Measurements from ENCODE around the gene INO80C.
"Not testable (repeated sequence)": the region's sequence is repeated elsewhere in the genome, so short reads cannot be mapped to it uniquely, and the experiment has no call there.

Gene INO80C

GRCh38 chr18:35489281-35489680, 8.5 kb downstream of the INO80C start:
- DNase-seq (ENCODE audit: low spot score): not testable (repeated sequence)

- peak; percentile 39 for DNase-seq (ENCODE audit: low spot score)
These were observed 9.4 kb downstream of the INO80C start for GRCh38 chr18:35488396-35488795.

- not testable (repeated sequence) for DNase-seq (ENCODE audit: low spot score)
These were observed 10.2 kb downstream of the INO80C start for GRCh38 chr18:35487525-35487924.

- no peak for DNase-seq (ENCODE audit: low spot score)
These were observed 11.9 kb downstream of the INO80C start for GRCh38 chr18:35485852-35486251.

GRCh38 chr18:35484034-35484433, 13.7 kb downstream of the INO80C start:
- DNase-seq (ENCODE audit: low spot score): no peak

DNA sequence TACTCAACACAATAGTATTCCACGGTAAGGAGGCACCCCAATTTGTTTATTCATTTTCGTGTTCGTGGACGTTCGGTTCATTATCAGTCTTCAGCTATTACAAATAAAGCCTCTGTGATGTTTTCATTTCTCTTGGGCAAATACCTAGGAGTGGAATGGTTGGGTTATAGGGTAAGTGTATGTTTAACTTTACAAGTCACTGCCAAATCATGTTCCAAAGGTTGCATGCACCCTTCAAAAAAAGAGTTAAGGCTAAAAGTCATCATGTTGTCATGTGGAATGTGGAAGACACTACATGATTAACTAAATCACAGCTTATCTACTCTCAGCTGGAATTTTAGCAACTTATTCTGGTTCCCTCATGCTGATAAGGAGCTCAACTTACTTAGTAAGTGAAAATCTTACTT, 15.8 kb downstream of the INO80C start:
- DNase-seq (ENCODE audit: low spot score): no peak

DNA sequence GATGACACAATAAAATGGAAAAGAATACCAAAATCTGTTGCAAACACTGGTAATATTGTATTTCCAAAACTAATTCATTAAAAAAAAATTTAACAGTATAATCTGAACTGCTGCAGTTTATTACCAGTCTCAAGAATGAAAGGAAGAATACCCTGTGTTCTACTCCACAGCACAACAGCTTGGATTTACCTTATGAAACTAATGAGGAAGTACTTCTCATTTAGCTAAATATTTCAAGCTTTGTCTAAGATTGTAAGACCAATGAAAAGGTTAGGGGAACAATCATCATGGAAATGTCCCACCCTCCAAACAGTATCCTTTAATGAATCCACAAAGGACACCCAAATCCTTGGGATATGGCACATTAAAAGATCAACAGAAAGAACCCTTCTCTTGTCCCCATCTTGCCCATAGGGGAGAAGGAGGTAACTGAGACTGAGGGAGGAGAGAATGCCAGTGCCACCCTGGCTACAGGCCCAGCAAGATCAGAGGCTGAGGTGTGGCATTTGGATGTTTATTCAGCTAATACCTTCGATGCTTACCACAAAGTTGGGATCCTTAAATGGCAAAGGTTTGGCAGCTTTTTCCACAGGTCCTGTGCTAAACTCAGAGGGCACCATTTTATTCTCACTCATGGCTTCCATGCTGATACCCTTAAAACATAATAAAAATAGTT, 17.7 kb downstream of the INO80C start:
- no peak for DNase-seq (ENCODE audit: low spot score)

DNA sequence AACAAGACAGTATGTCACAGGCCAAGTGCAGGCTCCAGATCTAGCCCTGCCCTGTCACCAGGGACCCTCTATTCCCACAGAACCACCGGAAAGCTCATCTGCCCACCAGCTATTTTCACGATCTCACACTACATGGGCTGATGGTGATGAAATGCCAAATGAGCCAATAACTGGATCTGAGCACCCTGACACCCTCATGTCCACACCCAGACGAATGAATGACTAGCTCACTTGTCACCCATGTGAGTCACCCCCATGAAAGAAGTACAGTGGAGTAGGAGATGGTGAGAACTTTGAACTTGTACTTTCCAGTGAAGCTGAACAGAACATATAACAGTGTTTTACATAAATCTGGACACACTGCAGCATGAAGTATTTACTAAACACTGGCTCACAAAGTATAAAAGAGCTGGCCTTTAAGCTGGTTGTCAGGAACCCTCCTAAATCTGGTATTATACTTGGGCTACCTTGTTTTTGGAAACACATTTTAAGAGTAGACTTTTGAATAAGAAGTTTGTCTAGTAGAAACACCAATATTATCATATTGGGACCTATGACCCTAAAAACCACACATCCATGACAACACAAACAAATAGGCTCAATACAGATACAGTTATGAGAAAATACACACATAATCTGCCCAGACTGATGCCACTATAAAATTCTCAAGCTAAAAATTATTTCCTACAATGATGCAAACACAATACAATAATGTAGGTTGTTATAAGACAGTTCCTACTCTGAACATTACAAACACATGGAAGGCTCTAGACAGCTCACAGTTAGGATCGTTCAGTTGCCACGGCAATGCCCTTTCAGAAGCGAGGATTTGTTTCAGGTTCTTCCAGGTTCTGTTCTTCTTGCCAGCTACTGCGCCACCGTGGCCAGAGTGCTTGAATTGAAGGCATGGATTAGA, 19.0 kb downstream of the INO80C start:
- DNase-seq (ENCODE audit: low spot score): no peak

- DNase-seq (ENCODE audit: low spot score): no peak
These were observed 19.8 kb downstream of the INO80C start for GRCh38 chr18:35477974-35478373.

GRCh38 chr18:35477497-35477896, 20.3 kb downstream of the INO80C start:
- DNase-seq (ENCODE audit: low spot score): no peak

GRCh38 chr18:35474884-35475283, 22.9 kb downstream of the INO80C start:
- DNase-seq (ENCODE audit: low spot score): no peak

GRCh38 chr18:35473562-35473961, 24.2 kb downstream of the INO80C start:
- DNase-seq (ENCODE audit: low spot score): no peak

GRCh38 chr18:35470435-35470834, 27.3 kb downstream of the INO80C start:
- DNase-seq (ENCODE audit: low spot score): no peak

- no peak for DNase-seq (ENCODE audit: low spot score)
These were observed 28.0 kb downstream of the INO80C start for GRCh38 chr18:35469725-35470124.

DNA sequence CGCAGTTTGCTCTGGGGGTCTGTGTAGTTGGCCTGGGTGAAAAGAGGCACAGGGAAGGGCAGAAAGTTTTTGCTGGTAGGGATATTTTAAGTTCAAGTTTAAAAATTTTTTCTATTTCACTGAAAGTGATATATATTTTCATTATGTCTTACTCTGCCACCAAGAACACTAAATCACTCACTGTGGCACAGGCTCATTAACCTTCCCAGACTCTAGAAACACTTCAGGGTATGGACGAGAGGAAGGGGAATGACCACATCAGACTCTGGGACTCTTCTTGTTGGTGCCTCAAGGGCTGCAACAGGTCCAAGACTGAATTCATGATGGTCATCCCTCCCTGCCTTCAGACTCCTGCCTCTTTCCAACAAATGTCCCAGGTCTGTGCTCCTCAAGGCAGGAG, 29.0 kb downstream of the INO80C start:
- DNase-seq (ENCODE audit: low spot score): no peak

- no peak for DNase-seq (ENCODE audit: low spot score)
These were observed 30.1 kb downstream of the INO80C start for GRCh38 chr18:35467624-35468016.

- DNase-seq (ENCODE audit: low spot score): no peak
These were observed 30.7 kb downstream of the INO80C start for GRCh38 chr18:35466815-35467623.

GRCh38 chr18:35466334-35466733, 31.4 kb downstream of the INO80C start:
- DNase-seq (ENCODE audit: low spot score): no peak

DNA sequence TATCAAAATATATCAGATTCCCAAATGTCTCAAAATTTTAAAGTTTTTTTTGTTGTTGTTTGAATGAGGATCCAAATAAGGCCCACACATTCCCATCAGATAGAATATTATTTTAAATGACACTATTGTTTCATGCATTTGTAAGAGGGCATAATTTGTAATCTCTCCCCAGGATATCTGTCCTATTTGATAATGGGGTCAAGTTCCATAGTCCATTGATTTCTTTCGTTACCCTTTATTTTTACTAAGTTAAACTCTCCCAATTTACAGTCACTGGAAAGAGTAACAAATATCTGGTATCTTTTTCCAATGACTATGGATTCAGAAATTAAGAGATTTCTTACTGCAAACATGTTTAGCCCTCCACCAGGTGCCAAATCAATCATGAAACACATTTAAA, 32.4 kb downstream of the INO80C start:
- DNase-seq (ENCODE audit: low spot score): no peak

DNA sequence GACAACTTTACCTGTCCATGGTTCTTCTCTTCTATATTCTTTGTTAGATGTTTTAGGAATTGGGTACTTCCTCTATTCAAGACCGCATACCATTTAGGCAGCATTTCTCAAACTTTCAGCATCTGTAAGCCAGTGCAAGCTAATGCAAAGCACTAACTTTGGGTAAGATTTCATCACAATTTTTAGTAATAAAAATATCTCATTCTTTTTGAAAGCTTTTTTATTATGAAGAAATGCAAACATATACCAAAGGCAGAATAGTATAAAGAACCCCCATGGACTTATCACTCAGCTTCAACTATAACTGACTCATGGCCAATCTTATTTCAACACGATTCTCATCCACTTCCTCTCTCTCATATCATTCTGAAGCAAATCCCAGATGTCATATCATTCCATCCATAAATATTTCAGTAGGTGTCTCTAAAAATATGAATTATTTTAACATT, 32.9 kb downstream of the INO80C start:
- no peak for DNase-seq (ENCODE audit: low spot score)

DNA sequence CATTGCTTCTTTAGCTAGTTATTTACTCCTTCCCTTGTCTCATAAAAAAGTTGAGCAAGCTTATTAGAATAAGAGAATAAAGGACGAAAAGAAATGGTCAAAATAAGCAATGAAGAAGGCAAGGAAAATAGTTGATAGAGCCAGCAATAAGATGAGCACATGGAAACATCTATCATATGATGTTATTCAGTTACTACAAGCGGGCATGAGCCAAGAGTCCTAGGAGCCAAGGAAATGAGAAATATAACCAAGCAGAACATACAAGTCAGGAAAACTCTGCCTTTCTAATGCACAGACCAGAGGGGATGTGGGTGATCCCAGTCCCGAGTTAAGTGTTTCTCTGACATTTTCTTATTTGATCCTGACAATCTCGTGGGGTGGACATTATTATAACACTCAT, 33.9 kb downstream of the INO80C start:
- no peak for DNase-seq (ENCODE audit: low spot score)

DNA sequence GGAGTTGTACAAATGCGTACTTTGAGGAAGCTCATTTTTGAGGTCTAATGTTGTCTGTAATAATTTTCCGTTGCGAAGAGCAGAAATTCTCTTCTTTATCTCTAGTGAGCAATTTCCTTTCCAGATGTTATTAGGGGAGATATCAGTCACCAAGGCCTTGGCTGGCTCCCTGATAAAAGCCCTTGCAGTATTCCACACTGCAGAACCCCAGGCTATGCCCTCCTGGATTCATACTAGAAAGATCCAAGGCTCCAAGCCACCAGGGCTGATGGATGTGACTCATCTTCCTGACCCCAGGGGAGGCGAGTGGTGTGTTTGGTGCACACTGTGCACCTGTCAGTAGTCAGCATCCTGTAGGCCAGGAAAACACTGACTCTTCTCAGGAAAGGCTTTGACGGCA, 34.7 kb downstream of the INO80C start:
- no peak for DNase-seq (ENCODE audit: low spot score)
